TTC549 (cell line): ENCODE data around the gene SYNM.
"Not testable (repeated sequence)": the region's sequence is repeated elsewhere in the genome, so short reads cannot be mapped to it uniquely, and the experiment has no call there.

Experiments used
- FAIRE-seq: peaks from 2 replicates; lab custom pipeline; 2012; peaks lifted over from hg19 to GRCh38; lab: Jason Lieb, UNC

Gene SYNM

GRCh38 chr15:99104788-99105513 is at the start of gene SYNM:
Gene SYNM (plus strand): TSS chr15:99105080. CDS start chr15:99105200, 120 bp downstream.
- FAIRE-seq = no peak

DNA sequence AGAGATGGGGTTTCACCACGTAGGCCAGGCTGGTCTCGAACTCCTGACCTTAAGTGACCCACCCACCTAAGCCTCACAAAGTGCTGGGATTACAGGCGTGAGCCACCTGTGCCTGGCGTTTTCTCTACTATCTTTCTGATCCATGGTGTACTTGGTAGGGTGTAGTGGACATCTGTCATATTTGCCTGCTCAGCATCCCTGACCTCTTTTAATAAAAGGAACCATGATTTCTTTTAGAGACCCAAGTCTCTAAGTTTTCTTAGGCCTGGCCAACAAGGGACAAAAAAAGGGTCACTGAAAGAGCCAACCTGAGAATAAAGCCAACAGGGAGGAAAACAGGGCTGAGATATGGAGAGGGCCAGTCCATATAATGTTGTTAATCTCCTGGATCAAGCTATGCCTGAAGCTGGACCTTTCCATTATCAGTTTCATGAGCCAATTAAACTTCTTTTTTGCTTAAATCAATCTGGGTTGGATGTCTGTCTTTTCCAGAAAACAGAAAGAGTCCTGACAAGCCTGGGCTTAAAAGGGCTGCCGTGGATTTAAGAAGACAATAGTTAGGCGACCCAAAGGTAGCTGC is 49.2 kb upstream of the SYNM start:
- FAIRE-seq = no peak

DNA sequence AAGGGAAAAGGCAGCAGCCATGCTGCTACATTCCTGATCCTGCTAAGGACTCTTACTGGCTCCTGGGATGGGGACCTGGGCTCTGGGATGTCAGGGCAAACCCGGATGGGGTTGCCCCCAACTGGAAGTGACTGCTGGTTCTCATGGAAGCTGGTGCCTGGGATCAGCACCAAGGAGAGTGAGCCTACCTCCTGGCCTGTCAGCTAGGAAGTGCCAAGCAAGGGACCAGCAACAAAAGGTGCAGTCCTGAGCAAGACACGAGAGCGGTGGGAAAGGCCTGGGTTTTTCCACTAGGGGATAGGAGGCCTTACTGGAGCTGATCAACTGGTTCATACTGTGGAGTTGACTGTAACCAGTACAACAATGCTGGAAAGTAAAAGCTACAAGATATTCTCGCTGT is 47.9 kb upstream of the SYNM start:
- FAIRE-seq = no peak

DNA sequence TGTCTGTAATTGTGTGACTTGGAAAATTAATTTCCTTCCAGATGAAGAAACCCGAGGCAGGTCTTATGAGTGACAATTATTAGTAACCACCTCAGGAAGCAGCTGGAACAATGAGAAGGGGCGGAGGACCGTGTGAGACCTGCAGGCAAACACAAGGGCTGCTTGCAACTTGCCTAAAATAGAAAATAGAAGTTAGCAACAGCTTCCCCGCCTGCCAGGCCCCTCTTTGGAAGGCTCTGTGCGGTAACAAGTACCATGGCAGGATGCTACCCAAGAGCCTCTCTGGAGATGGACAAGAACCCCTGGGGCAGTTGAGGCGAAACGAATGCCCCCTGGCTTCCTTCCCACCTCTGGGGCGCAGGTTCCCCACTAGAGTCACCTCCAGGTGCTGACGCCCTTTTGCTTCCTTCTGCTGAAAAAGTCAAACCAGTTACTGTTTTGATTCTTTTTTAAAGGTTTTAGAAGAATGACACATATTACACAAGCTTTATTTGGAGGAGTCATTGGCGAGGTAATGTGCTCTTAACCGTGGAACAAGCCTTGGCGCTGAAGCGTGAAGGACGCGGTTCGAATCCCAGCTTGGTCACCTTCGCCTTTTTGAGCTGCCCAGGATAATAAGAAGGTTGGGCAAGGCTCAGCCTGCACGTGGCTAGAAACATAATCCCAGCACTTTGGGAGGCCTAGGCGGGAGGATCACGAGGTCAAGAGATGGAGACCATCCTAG is 47.0 kb upstream of the SYNM start:
- FAIRE-seq = no peak

DNA sequence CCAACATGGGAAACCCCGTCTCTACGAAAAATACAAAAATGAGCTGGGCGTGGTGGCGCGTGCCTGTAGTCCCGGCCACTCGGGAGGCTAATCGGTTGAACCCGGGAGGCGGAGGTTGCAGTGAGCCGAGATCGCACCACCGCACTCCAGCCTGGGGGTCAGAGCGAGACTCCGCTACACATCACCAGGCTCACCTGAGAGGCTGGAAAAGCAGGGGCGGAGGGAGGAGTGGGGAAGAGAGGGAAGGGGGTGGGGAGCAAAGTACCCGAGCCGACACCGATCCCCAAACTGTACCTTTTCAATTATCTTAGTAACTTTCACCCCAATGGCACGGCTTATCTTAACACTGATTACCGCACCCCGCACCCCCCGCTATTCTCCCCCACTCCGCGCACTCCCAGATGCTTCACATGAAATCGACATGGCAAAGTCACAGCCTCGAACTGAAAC is 46.4 kb upstream of the SYNM start:
- no peak for FAIRE-seq

DNA sequence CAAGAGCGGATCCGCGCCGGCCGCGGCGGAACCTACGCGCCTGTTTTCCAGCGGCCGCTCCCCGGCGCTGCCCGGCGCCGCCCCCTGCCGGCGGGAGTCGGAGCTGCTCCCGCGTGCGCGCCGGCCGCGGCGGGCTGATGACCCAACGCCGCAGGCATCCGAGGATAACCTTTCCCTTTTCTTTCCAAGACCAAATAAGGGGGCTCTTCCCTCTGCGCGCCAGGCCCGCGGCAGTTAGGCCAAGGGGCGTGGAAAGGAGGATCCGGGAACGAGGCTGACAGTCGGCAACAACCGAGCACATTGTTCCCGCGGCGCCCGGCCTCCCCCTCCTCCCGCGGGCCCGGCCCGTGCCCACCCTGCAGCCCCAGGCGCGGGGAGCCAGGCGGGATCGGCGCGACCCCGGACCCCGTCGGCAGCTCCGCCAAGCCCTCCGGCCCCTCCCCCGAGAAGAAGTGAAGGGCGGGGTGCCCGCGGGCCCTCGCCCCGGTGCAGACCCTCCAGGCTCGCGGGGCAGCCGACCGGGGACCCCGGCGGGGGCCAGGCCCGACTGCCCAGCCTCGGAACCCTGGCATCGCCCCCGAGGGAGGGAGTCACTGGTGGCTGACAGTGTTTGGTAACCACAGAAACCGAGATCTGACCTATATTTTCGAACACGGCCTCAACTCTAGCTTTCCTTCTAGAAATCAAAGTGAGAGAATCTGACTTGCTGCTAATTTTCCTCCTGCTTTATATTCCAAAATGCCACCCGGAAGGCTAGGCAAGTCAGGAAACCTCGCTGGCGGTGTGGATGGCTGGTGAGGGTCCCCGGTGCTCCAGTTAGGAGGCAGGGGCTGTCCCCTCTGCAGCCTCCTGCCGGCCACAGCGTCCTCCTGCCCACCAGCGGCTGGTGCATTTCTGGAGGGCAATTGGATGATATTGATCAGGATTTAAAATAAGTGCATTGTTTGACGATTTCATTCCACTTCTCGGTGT is 45.6 kb upstream of the SYNM start:
- FAIRE-seq = no peak

DNA sequence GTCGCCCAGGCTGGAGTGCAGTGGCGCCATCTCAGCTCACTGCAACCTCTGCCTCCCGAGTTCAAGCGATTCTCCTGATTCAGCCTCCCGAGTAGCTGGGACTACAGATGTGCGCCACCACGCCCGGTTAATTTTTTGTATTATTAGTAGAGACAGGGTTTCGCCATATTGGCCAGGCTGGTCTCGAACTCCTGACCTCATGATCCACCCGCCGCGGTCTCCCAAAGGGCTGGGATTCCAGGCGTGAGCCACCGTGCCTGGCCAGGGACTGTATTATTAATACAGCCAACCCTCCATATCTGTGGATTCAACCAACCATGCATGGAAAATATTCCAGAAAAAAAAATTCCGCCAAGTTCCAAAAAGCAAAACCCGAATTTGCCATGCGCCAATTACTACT is 44.7 kb upstream of the SYNM start:
- FAIRE-seq = not testable (repeated sequence)

GRCh38 chr15:99062226-99062625 is 42.7 kb upstream of the SYNM start:
- FAIRE-seq = no peak

- FAIRE-seq = no peak
Measured at GRCh38 chr15:99068186-99068585, 36.7 kb upstream of the SYNM start.

DNA sequence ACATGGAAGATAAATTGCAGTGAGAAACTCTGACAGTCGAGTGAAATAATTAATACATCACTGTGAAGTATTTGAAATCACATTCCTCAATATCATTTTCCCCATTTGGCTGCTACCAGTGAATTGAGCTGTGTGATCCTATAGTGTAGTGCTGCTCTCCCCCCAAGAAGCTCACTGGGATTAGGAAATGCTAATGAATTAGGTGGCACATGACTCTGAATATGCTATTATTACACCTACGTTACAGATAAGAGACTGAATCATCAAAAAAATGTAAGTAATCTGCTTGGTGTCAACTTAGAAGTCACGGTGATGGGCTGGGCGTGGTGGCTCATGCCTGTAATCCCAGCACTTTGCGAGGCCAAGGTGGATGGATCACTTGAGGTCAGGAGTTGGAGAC is 34.7 kb upstream of the SYNM start:
- no peak for FAIRE-seq

DNA sequence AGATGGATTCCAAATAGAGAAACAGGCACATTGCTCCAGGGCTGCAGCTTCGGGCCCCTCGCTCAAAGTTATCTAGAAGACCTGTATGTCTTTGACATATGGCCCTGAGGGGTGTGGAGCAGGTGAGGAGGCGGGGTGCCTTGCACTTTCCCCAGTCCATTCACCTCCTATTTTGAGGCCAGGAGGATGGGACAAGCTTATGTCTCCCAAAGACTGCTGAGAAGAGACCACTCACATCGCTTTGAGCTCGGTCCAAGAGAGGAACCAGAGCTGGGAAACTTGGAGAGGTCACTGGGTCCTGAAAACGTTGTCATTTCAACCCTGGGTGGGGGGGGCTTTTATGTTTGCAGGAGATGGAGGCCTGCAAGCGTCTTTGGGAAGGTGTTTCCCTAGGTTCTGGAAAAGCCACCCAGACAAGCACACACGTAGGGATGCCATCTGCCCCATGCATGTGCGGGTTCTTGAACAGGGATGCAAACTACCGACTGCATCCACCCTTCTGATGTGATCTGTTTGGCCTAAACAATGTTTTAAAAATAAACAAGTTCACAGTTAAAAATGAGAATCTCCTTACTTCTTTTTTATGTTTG is 33.7 kb upstream of the SYNM start:
- FAIRE-seq = no peak

GRCh38 chr15:99073008-99073717 is 31.7 kb upstream of the SYNM start:
- no peak for FAIRE-seq

- FAIRE-seq = no peak
Measured at GRCh38 chr15:99074446-99074845, 30.4 kb upstream of the SYNM start.

DNA sequence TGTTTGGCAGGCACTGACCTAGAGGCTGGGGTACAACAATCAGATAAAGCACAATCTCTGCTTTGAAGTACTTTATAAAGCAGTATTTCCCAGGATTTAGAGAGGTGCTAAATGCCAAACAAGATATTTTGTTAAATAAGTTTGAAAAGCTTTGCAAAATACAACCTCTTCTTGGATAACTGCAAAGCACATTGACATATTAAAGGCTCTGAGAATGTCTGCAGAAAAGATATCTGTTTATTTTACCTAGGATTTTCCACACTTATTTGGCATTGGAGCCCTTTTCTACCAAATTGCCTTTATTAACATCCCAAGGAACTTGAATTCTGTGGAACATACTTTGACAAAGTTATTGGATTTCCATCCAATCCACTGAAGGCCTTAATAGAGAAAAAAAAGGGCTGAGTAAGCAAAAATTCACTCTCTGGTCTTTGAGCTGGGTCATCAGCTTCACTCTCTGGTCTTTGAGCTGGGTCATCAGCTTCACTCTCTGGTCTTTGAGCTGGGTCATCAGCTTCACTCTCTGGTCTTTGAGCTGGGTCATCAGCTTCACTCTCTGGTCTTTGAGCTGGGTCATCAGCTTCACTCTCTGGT is 29.7 kb upstream of the SYNM start:
- not testable (repeated sequence) for FAIRE-seq

GRCh38 chr15:99076109-99076508 is 28.8 kb upstream of the SYNM start:
- no peak for FAIRE-seq

GRCh38 chr15:99076555-99077308 is 28.1 kb upstream of the SYNM start:
- FAIRE-seq = peak; percentile 72

GRCh38 chr15:99082798-99083197 is 22.1 kb upstream of the SYNM start:
- FAIRE-seq = no peak

DNA sequence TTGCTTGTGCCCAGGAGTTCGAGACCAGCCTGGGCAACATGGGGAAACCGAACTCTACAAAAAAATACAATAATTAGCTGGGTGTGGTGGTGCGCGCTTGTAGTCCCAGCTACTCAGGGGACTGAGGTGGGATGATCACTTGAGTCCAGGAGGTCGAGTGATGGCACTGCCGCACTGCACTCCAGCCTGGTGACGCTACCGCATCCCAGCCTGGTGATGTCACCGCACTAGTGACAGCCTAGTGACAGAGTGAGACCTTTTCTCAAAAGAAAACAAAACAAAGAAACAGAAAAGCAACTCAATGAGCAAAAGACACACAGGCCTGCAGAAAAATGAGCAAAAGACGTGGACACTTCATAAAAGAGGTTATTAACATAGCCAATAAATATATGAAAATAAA is 19.9 kb upstream of the SYNM start:
- no peak for FAIRE-seq

DNA sequence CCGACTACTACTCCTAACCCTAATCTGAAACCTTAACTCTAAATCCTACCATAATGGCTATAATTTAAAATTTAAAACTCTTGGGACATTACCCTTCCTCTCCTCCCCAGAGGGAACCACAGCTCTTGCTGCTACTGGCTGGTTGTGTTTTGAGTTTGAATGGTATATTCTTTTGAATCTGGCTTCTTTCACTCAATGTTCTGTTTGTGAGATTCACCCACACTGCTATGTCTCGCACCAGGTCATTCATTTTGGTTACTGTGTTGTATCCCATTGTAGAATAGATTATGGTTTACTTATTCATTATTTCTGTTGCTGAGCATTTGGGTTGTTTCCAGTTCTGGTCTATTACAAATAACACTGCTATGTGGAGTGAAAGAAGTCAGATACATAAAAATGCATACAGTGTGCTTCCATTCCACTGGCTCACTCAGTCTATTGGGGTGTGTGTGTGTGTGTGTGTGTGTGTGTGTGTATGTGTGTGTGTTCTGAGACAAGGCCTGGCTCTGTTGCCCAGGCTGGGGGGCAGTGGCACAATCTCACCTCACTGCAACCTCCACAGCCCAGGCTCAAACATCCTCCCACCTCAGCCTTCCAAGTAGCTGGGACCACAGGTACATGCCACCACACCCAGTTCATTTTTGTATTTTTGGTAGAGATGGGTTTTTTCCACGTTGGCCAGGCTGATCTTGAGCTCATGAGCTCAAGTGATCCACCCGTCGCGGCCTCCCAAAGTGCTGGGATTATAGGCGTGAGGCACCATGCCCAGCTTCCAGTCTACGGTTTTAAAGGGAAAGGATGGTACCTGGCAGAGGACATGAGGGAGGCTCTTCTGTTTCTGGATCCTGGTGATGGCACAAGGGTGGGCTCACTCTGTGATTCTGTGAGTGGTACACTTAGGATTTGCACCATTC is 19.2 kb upstream of the SYNM start:
- no peak for FAIRE-seq
